ENCODE data around the gene SVOP. TPM values are rescaled to one million over a fixed set of nuclear protein-coding genes. Genes with fewer than 3 reads are reported as not detected.

SVOP gene
- total and polyA plus RNA-seq, 2 donors (not counting 1 experiment from before 2014, with no cell fraction given), result not detected

- no peak overlapping the region for H3K9ac ChIP-seq (ENCODE audit: insufficient read depth, low read length)
- no peak overlapping the region for H3K4me3 ChIP-seq (replicated peaks in 1 of 4; ENCODE audit: control extremely low read depth in 1 of 4, insufficient read depth in 1 of 4, low read depth in 3 of 4, low read length in 4 of 4)
- no peaks in the 10 kb centered on the region for H3K36me3 ChIP-seq (ENCODE audit: control insufficient read depth, insufficient read depth, low read length)
- no peak overlapping the region for H3K27ac ChIP-seq (ENCODE audit: insufficient read depth, low read length)
- H2AFZ ChIP-seq (ENCODE audit: low read length), result no peak overlapping the region
- TF ChIP-seq EZH2 (IDR thresholded peaks at IDR 0.05; ENCODE audit: low read length, missing control alignments), result no peak
- TF ChIP-seq CTCF (conservative IDR thresholded peaks at IDR 0.05 in 1 of 2, IDR thresholded peaks at IDR 0.05 in 1 of 2; ENCODE audit: low read depth in 1 of 2, low read length in 2 of 2), result no peak
- H3K9me3 ChIP-seq (ENCODE audit: control insufficient read depth, insufficient read depth, low read depth, low read length), result no peaks in the 10 kb centered on the region
- no peaks in the 10 kb centered on the region for H3K79me2 ChIP-seq (ENCODE audit: control insufficient read depth, insufficient read depth, low read length)
- no peaks in the 10 kb centered on the region for H3K4me1 ChIP-seq (ENCODE audit: control insufficient read depth, extremely low read depth, insufficient read depth, low read length)
- no peaks in the 10 kb centered on the region for H3K27me3 ChIP-seq (ENCODE audit: control insufficient read depth, insufficient read depth, low read length)
- no peaks in the 10 kb centered on the region for H4K20me1 ChIP-seq (ENCODE audit: control insufficient read depth, extremely low read depth, insufficient read depth, low read length)
- no peak overlapping the region for H3K4me2 ChIP-seq (ENCODE audit: extremely low read depth, insufficient read depth, low read length)
- no peak for DNase-seq (ENCODE audit: low read depth in 2 of 2)
Observed at GRCh38 chr12:109016978-109017377, 3.9 kb downstream of the SVOP start.

GRCh38 chr12:109016016-109016415, 4.9 kb downstream of the SVOP start:
- no peaks in the 10 kb centered on the region for H3K79me2 ChIP-seq (ENCODE audit: control insufficient read depth, insufficient read depth, low read length)
- no peak overlapping the region for H3K4me3 ChIP-seq (replicated peaks in 1 of 4; ENCODE audit: control extremely low read depth in 1 of 4, insufficient read depth in 1 of 4, low read depth in 3 of 4, low read length in 4 of 4)
- no peak overlapping the region for H3K4me2 ChIP-seq (ENCODE audit: extremely low read depth, insufficient read depth, low read length)
- no peaks in the 10 kb centered on the region for H3K36me3 ChIP-seq (ENCODE audit: control insufficient read depth, insufficient read depth, low read length)
- H3K27me3 ChIP-seq (ENCODE audit: control insufficient read depth, insufficient read depth, low read length), result no peaks in the 10 kb centered on the region
- DNase-seq (ENCODE audit: low read depth in 2 of 2), result no peak
- H4K20me1 ChIP-seq (ENCODE audit: control insufficient read depth, extremely low read depth, insufficient read depth, low read length), result no peaks in the 10 kb centered on the region
- H3K4me1 ChIP-seq (ENCODE audit: control insufficient read depth, extremely low read depth, insufficient read depth, low read length), result no peaks in the 10 kb centered on the region
- no peak overlapping the region for H3K27ac ChIP-seq (ENCODE audit: insufficient read depth, low read length)
- no peak overlapping the region for H3K9ac ChIP-seq (ENCODE audit: insufficient read depth, low read length)
- H2AFZ ChIP-seq (ENCODE audit: low read length), result no peak overlapping the region
- H3K9me3 ChIP-seq (ENCODE audit: control insufficient read depth, insufficient read depth, low read depth, low read length), result no peaks in the 10 kb centered on the region
- TF ChIP-seq CTCF (conservative IDR thresholded peaks at IDR 0.05 in 1 of 2, IDR thresholded peaks at IDR 0.05 in 1 of 2; ENCODE audit: low read depth in 1 of 2, low read length in 2 of 2) (no peak), EZH2 (IDR thresholded peaks at IDR 0.05; ENCODE audit: low read length, missing control alignments) (no peak)

GRCh38 chr12:109014984-109015765, 5.7 kb downstream of the SVOP start:
- H3K27me3 ChIP-seq (ENCODE audit: control insufficient read depth, insufficient read depth, low read length), result no peaks in the 10 kb centered on the region
- no peak overlapping the region for H3K9ac ChIP-seq (ENCODE audit: insufficient read depth, low read length)
- H3K9me3 ChIP-seq (ENCODE audit: control insufficient read depth, insufficient read depth, low read depth, low read length), result no peaks in the 10 kb centered on the region
- TF ChIP-seq EZH2 (IDR thresholded peaks at IDR 0.05; ENCODE audit: low read length, missing control alignments), result no peak
- TF ChIP-seq CTCF (conservative IDR thresholded peaks at IDR 0.05 in 1 of 2, IDR thresholded peaks at IDR 0.05 in 1 of 2; ENCODE audit: low read depth in 1 of 2, low read length in 2 of 2), result no peak
- no peaks in the 10 kb centered on the region for H3K4me1 ChIP-seq (ENCODE audit: control insufficient read depth, extremely low read depth, insufficient read depth, low read length)
- no peaks in the 10 kb centered on the region for H3K36me3 ChIP-seq (ENCODE audit: control insufficient read depth, insufficient read depth, low read length)
- H3K4me2 ChIP-seq (ENCODE audit: extremely low read depth, insufficient read depth, low read length), result no peak overlapping the region
- H3K4me3 ChIP-seq (replicated peaks in 1 of 4; ENCODE audit: control extremely low read depth in 1 of 4, insufficient read depth in 1 of 4, low read depth in 3 of 4, low read length in 4 of 4), result no peak overlapping the region
- H2AFZ ChIP-seq (ENCODE audit: low read length), result no peak overlapping the region
- DNase-seq (ENCODE audit: low read depth in 2 of 2), result no peak
- no peaks in the 10 kb centered on the region for H3K79me2 ChIP-seq (ENCODE audit: control insufficient read depth, insufficient read depth, low read length)
- H3K27ac ChIP-seq (ENCODE audit: insufficient read depth, low read length), result no peak overlapping the region
- no peaks in the 10 kb centered on the region for H4K20me1 ChIP-seq (ENCODE audit: control insufficient read depth, extremely low read depth, insufficient read depth, low read length)
